Activated CD8-positive, alpha-beta memory T cell treated with anti-CD3 and anti-CD28 coated beads for 48 hours (primary cell): ENCODE measurements around the gene SLC15A3.

Experiments
- DNase-seq, 3 experiments: peaks; one replicate each; pipeline ENCODE4 v3.0.0-alpha.2; 2020; ENCODE audit warnings: low read depth in 2 of 3, low spot score in 2 of 3

The SLC15A3 gene

GRCh38 chr11:60951904-60952741 lies at the start of gene SLC15A3:
Gene SLC15A3 (minus strand): TSS chr11:60952176. CDS start chr11:60951551, 625 bp downstream.
- DNase-seq = no peak

- DNase-seq = no peak
Observed at GRCh38 chr11:61000426-61000825, 48.5 kb upstream of the SLC15A3 start.

DNA sequence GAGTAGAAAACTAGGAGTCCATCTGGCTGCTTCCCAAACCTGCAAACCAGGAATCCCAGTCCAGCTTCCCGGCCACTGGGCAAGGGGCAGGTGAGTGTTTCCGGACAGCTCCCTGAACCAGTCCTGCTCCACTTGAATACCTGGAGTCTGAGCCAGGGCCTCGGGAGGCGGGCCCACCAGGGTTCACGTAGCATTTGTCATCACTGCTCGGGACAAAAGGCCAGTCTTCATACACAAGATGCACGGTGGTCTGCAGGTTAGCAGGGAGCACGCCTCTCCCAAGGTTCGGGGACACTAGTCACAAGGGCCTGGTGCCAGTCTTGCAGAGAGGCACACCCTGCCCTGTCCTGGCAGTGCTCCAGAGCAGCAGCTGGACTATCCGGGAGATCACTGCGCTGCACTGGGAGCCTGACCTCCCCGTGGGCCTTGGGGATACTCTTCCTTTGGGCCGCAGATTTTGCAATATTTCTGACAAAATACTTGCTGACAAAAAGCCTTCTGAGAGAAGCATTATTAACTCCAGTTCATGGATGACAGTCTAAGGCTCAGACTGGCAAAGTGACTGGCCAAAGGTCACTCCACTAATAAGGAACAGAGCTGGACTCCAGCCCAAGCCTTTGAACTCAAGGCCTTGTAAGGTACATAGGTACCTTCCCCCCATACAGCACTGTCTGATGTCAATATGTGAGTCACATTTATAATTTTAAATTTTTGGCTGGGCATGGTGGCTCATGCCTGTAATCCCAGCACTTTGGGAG lies 44.6 kb upstream of the SLC15A3 start:
- DNase-seq = no peak

GRCh38 chr11:60995798-60996197 lies 43.8 kb upstream of the SLC15A3 start:
- no peak for DNase-seq

- DNase-seq = no peak
Observed at GRCh38 chr11:60994541-60995080, 42.6 kb upstream of the SLC15A3 start.

GRCh38 chr11:60993615-60994014 lies 41.6 kb upstream of the SLC15A3 start:
- DNase-seq = no peak

GRCh38 chr11:60992842-60993409 lies 41.0 kb upstream of the SLC15A3 start:
- DNase-seq = no peak

DNA sequence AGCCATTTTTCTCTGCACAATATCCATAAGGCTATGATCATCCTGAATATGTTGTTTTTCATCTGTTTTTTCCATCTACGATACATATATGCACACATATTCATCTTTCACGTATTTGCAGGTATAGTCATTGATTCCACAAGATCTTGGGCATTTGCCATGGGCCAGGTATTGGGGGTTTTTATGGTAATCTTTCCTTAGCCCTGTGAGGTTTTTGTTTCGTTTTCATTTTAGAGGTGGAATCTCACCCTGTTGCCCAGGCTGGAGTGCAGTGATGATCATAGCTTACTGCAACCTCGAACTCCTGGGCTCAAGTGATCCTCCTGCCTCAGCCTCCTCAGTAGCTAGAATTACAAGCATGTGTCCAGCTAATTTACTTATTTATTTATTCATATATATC lies 39.5 kb upstream of the SLC15A3 start:
- no peak for DNase-seq

GRCh38 chr11:60989093-60989650 lies 37.2 kb upstream of the SLC15A3 start:
- DNase-seq = no peak

- DNase-seq = no peak
Observed at GRCh38 chr11:60988658-60989057, 36.7 kb upstream of the SLC15A3 start.

- DNase-seq = no peak
Observed at GRCh38 chr11:60987577-60988277, 35.8 kb upstream of the SLC15A3 start.

GRCh38 chr11:60985991-60986915 lies 34.3 kb upstream of the SLC15A3 start:
- peak in 2 of 3 experiments; percentile 69 to 72 for DNase-seq

- no peak for DNase-seq
Observed at GRCh38 chr11:60985501-60985900, 33.5 kb upstream of the SLC15A3 start.

- DNase-seq = no peak
Observed at GRCh38 chr11:60984636-60985035, 32.7 kb upstream of the SLC15A3 start.

GRCh38 chr11:60984149-60984548 lies 32.2 kb upstream of the SLC15A3 start:
- no peak for DNase-seq

GRCh38 chr11:60982184-60982583 lies 30.2 kb upstream of the SLC15A3 start:
- no peak for DNase-seq

- no peak for DNase-seq
Observed at GRCh38 chr11:60981515-60981914, 29.5 kb upstream of the SLC15A3 start.

DNA sequence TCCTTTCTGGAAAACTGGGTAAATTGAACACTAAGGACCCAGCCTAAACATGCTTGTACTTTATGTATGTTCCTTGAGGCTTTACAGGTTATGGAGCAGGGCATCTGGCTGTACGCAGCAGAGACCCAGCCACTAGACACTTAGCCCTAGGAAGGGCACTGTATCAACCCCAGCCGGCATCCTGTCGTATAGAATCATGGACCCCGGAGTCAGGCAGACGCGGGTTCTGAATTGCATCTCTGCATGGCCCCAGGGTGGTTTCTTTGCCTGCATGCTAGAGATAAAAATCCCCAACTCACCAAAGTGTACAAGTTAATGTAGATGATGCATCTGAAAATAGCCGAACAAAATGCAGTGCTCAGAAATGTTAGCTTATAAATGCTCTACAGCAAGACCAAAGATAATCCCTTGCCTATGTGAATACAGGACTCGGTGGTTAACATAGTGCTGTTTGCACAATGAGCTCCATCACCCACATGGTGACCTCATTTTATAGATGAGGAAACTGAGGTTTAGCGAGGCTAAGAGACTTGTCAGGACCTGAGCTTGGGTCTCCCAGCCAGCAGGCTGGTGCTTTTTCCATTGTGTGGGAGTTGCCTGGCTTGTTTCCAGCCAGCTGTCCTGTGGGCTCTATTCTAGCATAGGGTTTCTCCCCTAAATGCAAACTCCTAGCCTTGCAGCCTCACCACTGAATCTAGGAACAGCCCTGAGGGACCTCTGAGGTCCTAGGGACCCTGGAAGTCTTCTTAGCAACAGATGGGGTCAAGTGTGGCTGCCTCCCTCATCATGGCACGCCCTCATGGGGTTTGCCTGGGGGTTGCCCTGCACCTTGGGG lies 26.8 kb upstream of the SLC15A3 start:
- DNase-seq = peak in 1 of 3 experiments; percentile 68

- DNase-seq = no peak
Observed at GRCh38 chr11:60977836-60978235, 25.9 kb upstream of the SLC15A3 start.
